Activated naive CD4-positive, alpha-beta T cell treated with anti-CD3 and anti-CD28 coated beads, Interleukin-2, amount 50 U/mL, for 24 hours (primary cell): ENCODE measurements around the gene GPC4.
"Not testable (repeated sequence)": the region's sequence is repeated elsewhere in the genome, so short reads cannot be mapped to it uniquely, and the experiment has no call there.

Experiments
- H3K27ac Mint-ChIP-seq: one replicate; pipeline ENCODE4 v1.8.0; 2021; ENCODE audit warnings: mild to moderate bottlenecking, mixed read lengths
- H3K27me3 Mint-ChIP-seq: one replicate; pipeline ENCODE4 v1.8.0; 2021; ENCODE audit warnings: mixed read lengths
- H3K36me3 Mint-ChIP-seq: one replicate; pipeline ENCODE4 v1.8.0; 2021; ENCODE audit warnings: mixed read lengths
- H3K4me1 Mint-ChIP-seq: one replicate; pipeline ENCODE4 v1.8.0; 2021; ENCODE audit warnings: mixed read lengths
- H3K4me3 Mint-ChIP-seq: one replicate; pipeline ENCODE4 v1.8.0; 2021; ENCODE audit warnings: mild to moderate bottlenecking, mixed read lengths
- H3K9me3 Mint-ChIP-seq: one replicate; pipeline ENCODE4 v1.8.0; 2021; ENCODE audit warnings: mixed read lengths

The GPC4 gene

DNA sequence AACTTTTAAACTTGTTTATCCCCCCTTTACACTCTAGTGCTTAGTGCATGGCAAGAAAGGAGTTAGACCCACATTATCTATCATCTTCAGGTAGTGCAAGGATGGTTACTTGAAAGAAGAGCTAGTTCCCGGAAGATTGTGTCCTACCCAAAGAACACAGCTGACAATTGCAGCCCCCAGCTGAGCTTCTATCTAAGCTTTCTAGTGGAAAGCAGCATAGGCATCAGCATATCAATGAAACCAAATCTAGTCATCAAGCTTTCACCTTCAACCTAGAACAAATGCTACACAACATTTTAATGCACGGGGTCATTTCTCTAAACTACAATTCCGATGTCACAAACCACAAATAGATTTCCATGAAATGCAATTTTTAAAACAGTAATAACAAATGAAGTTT is 108.2 kb downstream of the GPC4 start:
- Mint-ChIP-seq H3K36me3 (no peaks in the 10 kb centered on the region), H3K9me3 (no peaks in the 10 kb centered on the region), H3K4me1 (no peaks in the 10 kb centered on the region), H3K4me3 (no peak overlapping the region), H3K27ac (no peak overlapping the region), H3K27me3 (no peaks in the 10 kb centered on the region)

DNA sequence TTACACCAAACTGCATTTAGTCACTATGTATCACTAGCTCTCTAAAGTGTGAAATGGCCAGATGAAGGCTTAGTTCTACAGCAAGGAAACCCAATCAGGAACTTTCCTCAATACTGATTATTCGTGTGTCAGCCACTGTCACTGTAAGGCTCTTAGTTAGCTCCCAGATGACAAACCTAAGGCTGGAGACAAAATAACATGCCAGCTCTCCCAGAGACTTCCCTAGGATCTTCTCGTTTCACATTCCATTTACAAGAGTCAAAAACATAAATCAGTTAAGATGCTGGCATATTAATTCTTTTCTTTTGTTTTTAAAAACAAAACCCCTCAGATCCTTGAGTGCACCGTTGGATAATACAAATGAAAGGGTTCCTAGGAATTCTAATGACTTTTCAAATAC is 109.0 kb downstream of the GPC4 start:
- H3K4me1 Mint-ChIP-seq, result no peaks in the 10 kb centered on the region
- no peaks in the 10 kb centered on the region for H3K9me3 Mint-ChIP-seq
- no peaks in the 10 kb centered on the region for H3K36me3 Mint-ChIP-seq
- H3K27me3 Mint-ChIP-seq, result no peaks in the 10 kb centered on the region
- H3K4me3 Mint-ChIP-seq, result no peak overlapping the region
- H3K27ac Mint-ChIP-seq, result no peak overlapping the region

DNA sequence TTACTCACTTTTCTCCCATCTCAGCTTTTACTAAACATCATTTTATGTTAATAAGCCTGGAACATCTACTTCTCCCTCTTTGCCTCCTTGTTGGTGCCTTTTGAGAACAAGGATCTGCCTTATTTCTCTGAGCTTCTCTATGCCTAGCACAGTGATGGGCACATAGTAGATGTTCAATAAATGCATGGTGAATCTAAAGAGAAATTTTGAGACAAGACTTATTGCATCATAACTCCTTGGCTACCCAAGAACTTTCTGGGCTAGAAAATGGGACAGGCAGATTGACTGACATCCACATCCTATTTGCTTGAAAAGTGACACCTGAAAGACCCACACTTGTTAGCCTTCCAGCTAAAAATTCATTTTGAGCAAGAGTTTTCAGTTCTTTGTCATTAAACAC is 109.9 kb downstream of the GPC4 start:
- no peaks in the 10 kb centered on the region for H3K4me1 Mint-ChIP-seq
- no peaks in the 10 kb centered on the region for H3K36me3 Mint-ChIP-seq
- H3K4me3 Mint-ChIP-seq, result no peak overlapping the region
- H3K27me3 Mint-ChIP-seq, result no peaks in the 10 kb centered on the region
- H3K9me3 Mint-ChIP-seq, result no peaks in the 10 kb centered on the region
- no peak overlapping the region for H3K27ac Mint-ChIP-seq

GRCh38 chrX:133302775-133303445 is 112.4 kb downstream of the GPC4 start:
- Mint-ChIP-seq H3K9me3 (no peaks in the 10 kb centered on the region), H3K36me3 (no peaks in the 10 kb centered on the region), H3K27me3 (no peaks in the 10 kb centered on the region), H3K4me3 (no peak overlapping the region), H3K4me1 (no peaks in the 10 kb centered on the region), H3K27ac (no peak overlapping the region)

DNA sequence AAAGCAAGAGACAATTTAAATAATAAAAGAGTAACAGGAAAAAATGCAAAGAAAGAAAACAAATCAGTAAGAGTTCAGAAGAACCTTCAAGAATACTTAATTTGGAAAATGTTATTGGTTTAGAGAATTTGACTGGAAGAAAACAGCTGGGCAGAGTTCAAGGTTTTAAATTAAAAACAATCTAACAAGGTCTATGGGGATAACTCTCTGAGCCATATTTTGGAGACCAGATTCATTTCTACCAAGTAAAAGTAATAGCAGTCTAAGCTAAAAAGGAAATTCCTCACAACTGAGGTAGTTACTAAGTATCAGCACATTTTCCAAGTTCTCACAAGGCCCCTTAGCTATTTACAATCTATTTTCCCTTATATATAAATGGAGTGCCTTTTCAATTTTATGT is 114.7 kb downstream of the GPC4 start:
- Mint-ChIP-seq H3K4me1 (no peaks in the 10 kb centered on the region), H3K27ac (no peak overlapping the region), H3K36me3 (no peaks in the 10 kb centered on the region), H3K9me3 (no peaks in the 10 kb centered on the region), H3K4me3 (no peak overlapping the region), H3K27me3 (no peaks in the 10 kb centered on the region)

DNA sequence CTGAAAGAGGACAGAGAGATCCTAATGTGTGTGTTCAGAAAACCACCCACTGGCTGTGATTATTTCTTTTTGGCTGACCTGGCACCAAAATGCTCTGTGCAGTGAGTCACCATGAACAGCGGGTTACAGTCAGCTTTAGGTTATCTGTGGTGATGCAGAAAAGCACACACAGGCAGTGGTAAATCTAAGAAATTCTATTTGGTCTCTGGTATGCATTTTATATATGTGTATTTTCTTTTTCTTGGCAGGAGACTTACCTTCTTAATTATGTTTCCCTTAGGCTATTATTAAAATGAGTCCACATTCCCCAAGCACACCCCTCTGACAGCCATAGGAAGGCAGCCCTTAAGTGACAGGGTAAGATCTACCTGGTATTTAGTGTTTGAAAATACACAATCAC is 118.0 kb downstream of the GPC4 start:
- no peaks in the 10 kb centered on the region for H3K27me3 Mint-ChIP-seq
- no peaks in the 10 kb centered on the region for H3K9me3 Mint-ChIP-seq
- no peak overlapping the region for H3K27ac Mint-ChIP-seq
- H3K4me3 Mint-ChIP-seq, result no peak overlapping the region
- no peaks in the 10 kb centered on the region for H3K36me3 Mint-ChIP-seq
- H3K4me1 Mint-ChIP-seq, result no peaks in the 10 kb centered on the region

DNA sequence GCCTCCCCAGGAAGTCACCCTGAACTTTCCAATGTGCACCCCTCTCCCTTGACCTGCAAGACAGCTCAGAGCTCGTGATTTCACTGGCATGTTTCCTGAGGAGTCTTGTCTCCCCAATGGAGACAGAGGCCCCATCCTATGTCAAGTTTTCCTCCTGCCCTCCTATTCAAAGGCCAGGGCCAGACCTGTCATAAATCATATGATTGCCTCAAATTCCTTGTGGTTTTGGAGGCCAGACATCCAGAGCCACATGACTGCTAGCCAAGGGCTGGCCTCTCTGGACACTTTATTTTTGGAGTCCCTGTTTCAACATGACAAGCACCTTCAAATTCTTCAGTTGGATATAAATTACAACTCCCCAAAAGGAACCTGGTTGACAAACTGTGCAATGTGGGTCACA is 121.2 kb downstream of the GPC4 start:
- no peaks in the 10 kb centered on the region for H3K4me1 Mint-ChIP-seq
- no peaks in the 10 kb centered on the region for H3K27me3 Mint-ChIP-seq
- H3K9me3 Mint-ChIP-seq, result no peaks in the 10 kb centered on the region
- no peak overlapping the region for H3K4me3 Mint-ChIP-seq
- H3K36me3 Mint-ChIP-seq, result no peaks in the 10 kb centered on the region
- no peak overlapping the region for H3K27ac Mint-ChIP-seq

GRCh38 chrX:133290076-133290475 is 125.2 kb downstream of the GPC4 start:
- no peaks in the 10 kb centered on the region for H3K27me3 Mint-ChIP-seq
- no peaks in the 10 kb centered on the region for H3K36me3 Mint-ChIP-seq
- H3K4me3 Mint-ChIP-seq, result no peak overlapping the region
- no peaks in the 10 kb centered on the region for H3K9me3 Mint-ChIP-seq
- no peaks in the 10 kb centered on the region for H3K4me1 Mint-ChIP-seq
- no peak overlapping the region for H3K27ac Mint-ChIP-seq

DNA sequence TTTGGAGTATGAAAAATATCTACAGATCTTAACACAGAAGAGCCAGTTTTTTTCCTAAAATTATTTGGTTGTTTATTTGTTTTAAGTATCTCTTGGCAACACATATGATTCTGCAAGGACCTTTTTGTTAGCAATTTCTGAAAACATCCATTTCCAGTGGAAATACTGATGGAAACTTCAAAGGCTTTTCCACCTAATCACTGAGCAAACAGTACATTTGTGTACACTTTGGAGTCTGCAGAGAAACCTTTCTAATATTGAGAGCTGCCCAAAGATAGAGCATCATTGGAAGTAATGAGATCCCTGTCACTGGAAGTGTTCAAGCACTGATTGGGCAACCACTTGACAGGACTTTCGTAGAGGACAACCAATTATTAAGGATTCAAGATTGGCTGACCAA is 127.4 kb downstream of the GPC4 start:
- Mint-ChIP-seq H3K9me3 (no peaks in the 10 kb centered on the region), H3K36me3 (no peaks in the 10 kb centered on the region), H3K4me1 (no peaks in the 10 kb centered on the region), H3K27ac (no peak overlapping the region), H3K27me3 (no peaks in the 10 kb centered on the region), H3K4me3 (no peak overlapping the region)

DNA sequence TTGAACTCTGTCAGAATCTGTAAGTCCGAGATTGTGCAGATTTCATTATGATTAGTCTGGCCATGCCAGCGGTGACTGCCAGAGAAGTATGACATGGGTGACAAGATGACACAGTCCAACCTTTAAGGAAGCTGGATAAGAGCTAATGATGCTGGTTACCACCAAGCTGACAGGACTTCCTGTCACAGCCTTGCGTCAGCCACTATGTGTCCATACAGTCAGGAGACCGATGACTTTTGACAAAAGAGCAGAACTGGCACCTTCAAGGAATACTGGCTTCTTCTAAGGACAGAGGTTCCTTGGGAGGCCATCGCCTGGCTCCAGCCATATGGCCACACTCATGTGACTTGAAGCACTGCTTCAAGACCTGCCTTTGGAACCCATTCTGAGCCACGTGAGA is 129.9 kb downstream of the GPC4 start:
- H3K4me1 Mint-ChIP-seq, result no peaks in the 10 kb centered on the region
- no peak overlapping the region for H3K4me3 Mint-ChIP-seq
- no peaks in the 10 kb centered on the region for H3K9me3 Mint-ChIP-seq
- H3K27me3 Mint-ChIP-seq, result no peaks in the 10 kb centered on the region
- no peak overlapping the region for H3K27ac Mint-ChIP-seq
- H3K36me3 Mint-ChIP-seq, result no peaks in the 10 kb centered on the region

DNA sequence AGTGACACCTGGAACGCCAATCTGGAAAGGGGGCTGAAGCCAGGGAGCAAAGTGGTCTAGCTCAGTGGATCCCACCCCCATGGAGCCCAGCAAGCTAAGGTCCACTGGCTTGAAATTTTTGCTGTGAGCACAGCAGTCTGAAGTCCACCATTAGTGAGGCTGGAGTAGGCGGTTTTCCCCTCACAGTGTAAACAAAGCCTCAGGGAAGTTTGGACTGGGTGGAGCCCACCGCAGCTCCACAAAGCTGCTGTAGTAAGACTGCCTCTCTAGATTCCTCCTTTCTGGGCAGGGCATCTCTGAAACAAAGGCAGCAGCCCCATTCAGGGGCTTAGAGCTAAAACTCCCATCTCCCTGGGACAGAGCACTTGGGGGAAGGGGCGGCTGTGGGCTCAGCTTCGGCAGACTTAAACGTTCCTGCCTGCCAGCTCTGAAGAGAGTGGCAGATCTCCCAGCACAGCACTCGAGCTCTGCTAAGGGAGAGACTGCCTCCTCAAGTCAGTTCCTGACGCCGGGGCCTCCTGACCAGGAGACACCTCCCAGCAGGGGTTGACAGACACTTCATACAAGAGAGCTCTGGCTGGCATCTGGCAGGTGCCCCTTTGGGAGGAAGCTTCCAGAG is 136.1 kb downstream of the GPC4 start:
- H3K4me1 Mint-ChIP-seq, H3K4me3 Mint-ChIP-seq, H3K36me3 Mint-ChIP-seq, H3K9me3 Mint-ChIP-seq, H3K27me3 Mint-ChIP-seq, H3K27ac Mint-ChIP-seq: not testable (repeated sequence)

DNA sequence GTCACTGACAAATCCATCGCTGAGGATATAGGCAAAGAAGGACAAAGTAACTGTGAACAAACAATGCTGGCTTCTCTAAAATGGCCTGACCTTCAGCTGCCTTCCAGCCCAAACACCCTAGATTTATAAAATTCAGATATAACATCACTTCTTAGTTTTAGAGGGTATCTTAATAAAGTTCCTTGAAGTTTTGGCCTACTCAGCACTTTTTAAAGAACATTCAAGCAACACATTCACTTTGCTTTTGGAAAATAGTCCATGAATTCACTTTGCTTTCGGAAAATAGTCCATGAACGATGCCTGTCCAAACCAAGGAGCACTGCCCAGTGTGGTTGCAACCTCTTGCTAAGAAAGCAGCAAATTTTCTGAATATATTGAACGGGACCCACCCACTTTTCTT is 142.1 kb downstream of the GPC4 start:
- H3K4me3 Mint-ChIP-seq, result no peak overlapping the region
- H3K4me1 Mint-ChIP-seq, result no peaks in the 10 kb centered on the region
- no peaks in the 10 kb centered on the region for H3K36me3 Mint-ChIP-seq
- H3K27ac Mint-ChIP-seq, result no peak overlapping the region
- H3K27me3 Mint-ChIP-seq, result no peaks in the 10 kb centered on the region
- no peaks in the 10 kb centered on the region for H3K9me3 Mint-ChIP-seq

DNA sequence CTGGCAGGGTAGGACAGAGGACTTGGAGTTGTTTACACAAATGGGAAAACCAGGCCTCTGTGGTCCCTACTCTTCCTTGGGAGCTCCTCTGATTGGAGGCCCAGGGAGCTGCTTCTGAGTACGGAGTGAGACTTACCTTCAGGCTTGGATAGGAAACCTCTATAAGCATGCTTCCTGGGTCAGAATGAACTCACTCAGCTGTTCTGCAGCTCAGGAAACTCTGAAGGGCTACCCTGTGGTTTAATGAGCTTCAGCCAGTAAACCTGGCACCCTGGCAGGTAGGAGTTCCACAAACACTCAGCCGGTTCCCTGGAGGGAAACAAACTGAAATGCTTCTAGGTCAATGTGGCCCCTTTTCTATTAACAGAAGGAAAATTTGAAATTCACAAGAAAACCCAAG is 146.1 kb downstream of the GPC4 start:
- H3K4me3 Mint-ChIP-seq, result no peak overlapping the region
- H3K27me3 Mint-ChIP-seq, result no peaks in the 10 kb centered on the region
- no peaks in the 10 kb centered on the region for H3K4me1 Mint-ChIP-seq
- no peak overlapping the region for H3K27ac Mint-ChIP-seq
- no peaks in the 10 kb centered on the region for H3K9me3 Mint-ChIP-seq
- H3K36me3 Mint-ChIP-seq, result no peaks in the 10 kb centered on the region

DNA sequence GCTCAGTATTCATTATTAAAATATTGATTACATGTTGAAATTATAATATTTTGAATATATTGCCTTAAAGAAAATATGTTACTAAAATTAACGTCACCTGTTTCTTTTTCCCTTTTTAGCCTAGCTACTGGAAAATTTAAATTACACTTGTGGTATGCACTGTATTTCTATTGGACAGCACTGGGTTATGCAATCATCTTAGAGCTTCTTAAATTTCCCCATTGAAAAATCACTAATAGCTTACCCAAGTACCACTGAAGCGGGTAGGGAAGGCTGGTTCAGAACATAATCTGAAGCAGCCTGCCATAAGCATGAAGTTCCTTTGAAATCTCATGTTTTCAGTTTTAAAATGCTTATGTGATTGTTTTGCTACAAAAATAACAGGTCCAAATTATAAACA is 147.7 kb downstream of the GPC4 start:
- Mint-ChIP-seq H3K4me3 (no peak overlapping the region), H3K27ac (no peak overlapping the region), H3K27me3 (no peaks in the 10 kb centered on the region), H3K36me3 (no peaks in the 10 kb centered on the region), H3K9me3 (no peaks in the 10 kb centered on the region), H3K4me1 (no peaks in the 10 kb centered on the region)

- no peaks in the 10 kb centered on the region for H3K9me3 Mint-ChIP-seq
- no peak overlapping the region for H3K27ac Mint-ChIP-seq
- H3K4me1 Mint-ChIP-seq, result no peaks in the 10 kb centered on the region
- no peak overlapping the region for H3K4me3 Mint-ChIP-seq
- no peaks in the 10 kb centered on the region for H3K27me3 Mint-ChIP-seq
- no peaks in the 10 kb centered on the region for H3K36me3 Mint-ChIP-seq
Observed at GRCh38 chrX:133265331-133265730, 150.0 kb downstream of the GPC4 start.

DNA sequence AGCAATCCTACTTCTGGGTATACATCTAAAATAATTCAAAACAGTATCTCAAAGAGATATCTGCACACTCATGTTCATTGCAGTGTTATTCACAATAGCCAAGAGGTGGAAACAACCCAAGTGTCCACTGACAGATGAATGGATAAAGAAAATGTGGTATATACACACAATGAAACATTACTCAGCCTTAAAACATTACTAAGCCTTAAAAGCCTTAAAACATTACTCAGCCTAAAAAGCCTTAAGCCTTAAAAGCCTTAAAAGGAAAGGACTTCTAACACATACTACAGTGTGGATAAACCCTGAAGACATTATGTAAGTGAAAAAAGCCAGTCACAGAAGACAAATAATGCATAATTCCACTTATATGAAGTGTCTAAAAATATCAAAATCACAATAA is 156.8 kb downstream of the GPC4 start:
- no peak overlapping the region for H3K4me3 Mint-ChIP-seq
- no peak overlapping the region for H3K27ac Mint-ChIP-seq
- H3K27me3 Mint-ChIP-seq, result no peaks in the 10 kb centered on the region
- H3K36me3 Mint-ChIP-seq, result no peaks in the 10 kb centered on the region
- H3K9me3 Mint-ChIP-seq, result no peaks in the 10 kb centered on the region
- no peaks in the 10 kb centered on the region for H3K4me1 Mint-ChIP-seq

DNA sequence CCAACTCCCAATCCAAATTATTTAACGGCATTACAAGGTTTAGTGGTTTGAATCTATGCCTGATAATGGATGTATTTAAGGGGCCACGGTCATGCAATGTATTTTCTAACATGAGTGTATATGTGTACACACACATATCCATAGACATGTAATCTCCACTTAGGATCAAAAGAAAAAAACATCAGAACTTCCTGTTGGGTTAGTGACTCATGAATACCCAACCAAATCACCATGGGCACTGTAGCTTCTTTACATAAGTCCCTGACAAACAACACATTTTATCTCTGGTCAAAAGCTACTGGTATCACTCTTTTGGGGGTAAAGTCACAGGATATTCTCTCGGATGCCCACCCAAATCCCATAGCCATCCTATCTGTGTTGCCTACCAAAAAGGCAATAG is 160.6 kb downstream of the GPC4 start:
- Mint-ChIP-seq H3K4me1 (no peaks in the 10 kb centered on the region), H3K4me3 (no peak overlapping the region), H3K36me3 (no peaks in the 10 kb centered on the region), H3K27me3 (no peaks in the 10 kb centered on the region), H3K27ac (no peak overlapping the region), H3K9me3 (no peaks in the 10 kb centered on the region)
